Esophagus muscularis mucosa (tissue), 4 donors: ENCODE measurements around the gene ZC3H6. TPM values are rescaled to one million over a fixed set of nuclear protein-coding genes. Genes with fewer than 3 reads are reported as not detected.
"Not testable (repeated sequence)": the region's sequence is repeated elsewhere in the genome, so short reads cannot be mapped to it uniquely, and the experiment has no call there.

Experiments used
- DNase-seq: peaks from one replicate; pipeline ENCODE4 v3.0.0-alpha.2; 2017; ENCODE audit errors: extremely low spot score
- H3K27ac ChIP-seq, 4 donors: fragments of 200-600 bp; sonication (generic); replicated peaks in 1 of 4; 1 replicate in 3 of 4; 2 replicates in 1 of 4; pipeline ENCODE4 v1.5.1; 2016 to 2019; ENCODE audit warnings: mild to moderate bottlenecking in 1 of 4
- H3K27me3 ChIP-seq, 4 donors: fragments of 200-600 bp; sonication (generic); one replicate each; pipeline versions ENCODE4 v1.5.1 to v1.6.0; 2016 to 2019
- H3K36me3 ChIP-seq, 4 donors: fragments of 200-600 bp; sonication (generic); one replicate each; pipeline ENCODE4 v1.5.1; 2016 to 2019
- H3K4me1 ChIP-seq, 4 donors: fragments of 200-600 bp; sonication (generic); one replicate each; pipeline ENCODE4 v1.5.1; 2016 to 2019
- H3K4me3 ChIP-seq, 4 donors: fragments of 200-600 bp; sonication (generic); 1 replicate in 2 of 4; 2 replicates in 2 of 4; pipeline ENCODE4 v1.5.1; 2016 to 2019; ENCODE audit warnings: mild to moderate bottlenecking in 4 of 4, moderate library complexity in 1 of 4
- H3K9me3 ChIP-seq, 4 donors: fragments of 200-600 bp; sonication (generic); 1 replicate in 3 of 4; 2 replicates in 1 of 4; pipeline ENCODE4 v1.5.1; 2016 to 2019
- EP300 ChIP-seq: sonication (generic); formaldehyde crosslinking; IDR thresholded peaks from one replicate; pipeline ENCODE4 v1.6.1; 2017; ENCODE audit warnings: antibody characterized with exemption
- POLR2A ChIP-seq: fragments of 450-650 bp; IDR thresholded peaks from one replicate; pipeline ENCODE4 v1.6.1; 2017; ENCODE audit warnings: antibody characterized with exemption, moderate library complexity, mild to moderate bottlenecking, low read depth
- POLR2AphosphoS5 ChIP-seq, 2 donors: sonication (generic); formaldehyde crosslinking; IDR thresholded peaks; one replicate each; pipeline ENCODE4 v1.6.1; 2017; ENCODE audit warnings: antibody characterized with exemption in 2 of 2
- WGBS: methylation state at CpG from one replicate; pipeline ENCODE4 v1.1.5; 2018; 5-methylcytosine and 5-hydroxymethylcytosine counted together
- intact Hi-C: fragments of 100-400 bp; cut with DNase I; formaldehyde crosslinking; loops from one replicate; pipeline ENCODE4 v1.15.1; 2023
- total RNA-seq, 4 donors: library from RNA; depleted of rRNA; stranded (reverse); fragments of >200 nt; gene quantifications; one replicate each; pipeline versions ENCODE4 v1.1.0 to v1.2.1, GENCODE V29; 2016
- TF ChIP-seq, protein P1 (sequence below), 3 experiments: fragments of 200-600 bp in 2 of 3; fragments of 450-650 bp in 1 of 3; sonication (generic) in 2 of 3; IDR thresholded peaks; one replicate each; pipeline ENCODE4 v1.5.1; 2017 to 2019; ENCODE audit warnings: antibody characterized with exemption in 3 of 3, mild to moderate bottlenecking in 2 of 3, moderate library complexity in 1 of 3

Gene ZC3H6
- total RNA-seq, 4 donors from 2014 or later: 12.8 to 22.0 (median 16.8) TPM

DNA sequence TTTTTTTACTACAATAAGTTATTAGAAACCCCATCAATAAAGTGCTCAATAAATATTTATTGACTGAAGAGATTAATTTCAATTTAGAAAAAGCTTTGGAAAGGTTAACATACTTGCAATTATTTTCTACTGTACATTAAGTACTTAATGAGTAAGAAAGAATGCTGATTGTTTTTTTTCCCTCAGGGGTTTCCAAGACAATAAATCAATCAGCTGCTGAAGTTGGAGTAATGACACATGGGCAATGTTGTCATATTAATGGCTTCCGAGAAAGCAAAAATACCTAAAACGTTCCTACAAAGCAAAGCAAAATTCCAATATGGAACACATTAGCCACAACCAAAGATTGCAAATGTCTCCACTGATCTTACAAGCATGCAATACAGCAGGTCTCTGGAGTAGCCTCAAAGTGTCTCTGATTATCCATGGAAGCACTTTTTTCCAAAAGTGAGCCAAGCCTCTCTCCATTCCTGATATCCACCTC is 66.7 kb downstream of the ZC3H6 start:
- no peaks in the 10 kb centered on the region for H3K9me3 ChIP-seq
- H3K4me3 ChIP-seq: no peak overlapping the region
- H3K4me1 ChIP-seq: no peaks in the 10 kb centered on the region
- H3K27me3 ChIP-seq: no peaks in the 10 kb centered on the region
- intact Hi-C loops: no loop called here
- WGBS: 68% methylated on average over 2 of the region's 2 CpGs
- no peak overlapping the region for H3K27ac ChIP-seq
- TF ChIP-seq POLR2A: no peak
- TF ChIP-seq POLR2AphosphoS5 (IDR thresholded peaks at IDR 0.05): no peak
- TF ChIP-seq EP300: no peak
- TF ChIP-seq, protein P1, sequence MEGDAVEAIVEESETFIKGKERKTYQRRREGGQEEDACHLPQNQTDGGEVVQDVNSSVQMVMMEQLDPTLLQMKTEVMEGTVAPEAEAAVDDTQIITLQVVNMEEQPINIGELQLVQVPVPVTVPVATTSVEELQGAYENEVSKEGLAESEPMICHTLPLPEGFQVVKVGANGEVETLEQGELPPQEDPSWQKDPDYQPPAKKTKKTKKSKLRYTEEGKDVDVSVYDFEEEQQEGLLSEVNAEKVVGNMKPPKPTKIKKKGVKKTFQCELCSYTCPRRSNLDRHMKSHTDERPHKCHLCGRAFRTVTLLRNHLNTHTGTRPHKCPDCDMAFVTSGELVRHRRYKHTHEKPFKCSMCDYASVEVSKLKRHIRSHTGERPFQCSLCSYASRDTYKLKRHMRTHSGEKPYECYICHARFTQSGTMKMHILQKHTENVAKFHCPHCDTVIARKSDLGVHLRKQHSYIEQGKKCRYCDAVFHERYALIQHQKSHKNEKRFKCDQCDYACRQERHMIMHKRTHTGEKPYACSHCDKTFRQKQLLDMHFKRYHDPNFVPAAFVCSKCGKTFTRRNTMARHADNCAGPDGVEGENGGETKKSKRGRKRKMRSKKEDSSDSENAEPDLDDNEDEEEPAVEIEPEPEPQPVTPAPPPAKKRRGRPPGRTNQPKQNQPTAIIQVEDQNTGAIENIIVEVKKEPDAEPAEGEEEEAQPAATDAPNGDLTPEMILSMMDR (IDR thresholded peaks at IDR 0.05): no peak
- H3K36me3 ChIP-seq: no peaks in the 10 kb centered on the region
- no peak for DNase-seq

DNA sequence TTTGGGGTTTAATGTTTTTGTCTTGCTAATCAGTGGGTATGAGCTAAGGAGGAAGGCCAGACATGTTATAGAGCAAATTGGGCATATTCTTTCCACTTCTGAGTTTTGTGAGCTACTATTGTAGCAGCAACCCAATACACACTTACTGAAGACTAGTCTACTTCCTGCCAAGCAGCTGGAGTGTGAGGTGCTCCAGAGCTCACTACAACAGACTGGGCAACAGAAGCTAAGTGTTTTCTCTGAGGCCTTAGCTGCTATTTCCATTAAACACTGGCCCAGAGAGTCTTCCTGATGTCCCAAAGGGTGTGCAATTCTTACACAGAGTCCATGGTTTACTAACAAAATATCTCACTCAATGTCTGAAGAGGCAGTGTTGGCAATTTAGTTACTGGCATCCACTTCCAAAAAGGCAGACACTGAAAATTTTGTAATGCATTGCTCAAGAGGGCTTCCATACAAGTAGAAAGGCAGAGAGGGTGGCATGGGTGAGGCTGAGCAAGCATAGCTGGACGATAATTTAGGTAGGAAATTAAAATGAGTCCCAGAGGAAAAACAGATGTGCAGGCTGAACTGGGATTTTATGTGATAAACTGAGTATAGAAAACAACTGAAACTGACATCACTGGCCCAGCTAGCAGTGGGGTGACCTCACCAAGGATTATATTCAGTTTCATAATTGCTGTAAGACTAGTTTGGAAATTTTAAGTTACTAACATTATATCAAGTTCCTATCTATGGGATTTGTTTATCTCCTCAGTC is 68.6 kb downstream of the ZC3H6 start:
- Histone ChIP-seq H3K27ac (no peak overlapping the region), H3K36me3 (no peaks in the 10 kb centered on the region), H3K4me1 (no peaks in the 10 kb centered on the region), H3K9me3 (no peaks in the 10 kb centered on the region), H3K4me3 (no peak overlapping the region), H3K27me3 (no peaks in the 10 kb centered on the region)
- intact Hi-C loops: no loop called here
- 71% methylated on average over 1 of the region's 1 CpG for WGBS
- TF ChIP-seq, protein P1 (IDR thresholded peaks at IDR 0.05): no peak
- no peak for TF ChIP-seq EP300
- TF ChIP-seq POLR2AphosphoS5 (IDR thresholded peaks at IDR 0.05): no peak
- no peak for TF ChIP-seq POLR2A
- no peak for DNase-seq

DNA sequence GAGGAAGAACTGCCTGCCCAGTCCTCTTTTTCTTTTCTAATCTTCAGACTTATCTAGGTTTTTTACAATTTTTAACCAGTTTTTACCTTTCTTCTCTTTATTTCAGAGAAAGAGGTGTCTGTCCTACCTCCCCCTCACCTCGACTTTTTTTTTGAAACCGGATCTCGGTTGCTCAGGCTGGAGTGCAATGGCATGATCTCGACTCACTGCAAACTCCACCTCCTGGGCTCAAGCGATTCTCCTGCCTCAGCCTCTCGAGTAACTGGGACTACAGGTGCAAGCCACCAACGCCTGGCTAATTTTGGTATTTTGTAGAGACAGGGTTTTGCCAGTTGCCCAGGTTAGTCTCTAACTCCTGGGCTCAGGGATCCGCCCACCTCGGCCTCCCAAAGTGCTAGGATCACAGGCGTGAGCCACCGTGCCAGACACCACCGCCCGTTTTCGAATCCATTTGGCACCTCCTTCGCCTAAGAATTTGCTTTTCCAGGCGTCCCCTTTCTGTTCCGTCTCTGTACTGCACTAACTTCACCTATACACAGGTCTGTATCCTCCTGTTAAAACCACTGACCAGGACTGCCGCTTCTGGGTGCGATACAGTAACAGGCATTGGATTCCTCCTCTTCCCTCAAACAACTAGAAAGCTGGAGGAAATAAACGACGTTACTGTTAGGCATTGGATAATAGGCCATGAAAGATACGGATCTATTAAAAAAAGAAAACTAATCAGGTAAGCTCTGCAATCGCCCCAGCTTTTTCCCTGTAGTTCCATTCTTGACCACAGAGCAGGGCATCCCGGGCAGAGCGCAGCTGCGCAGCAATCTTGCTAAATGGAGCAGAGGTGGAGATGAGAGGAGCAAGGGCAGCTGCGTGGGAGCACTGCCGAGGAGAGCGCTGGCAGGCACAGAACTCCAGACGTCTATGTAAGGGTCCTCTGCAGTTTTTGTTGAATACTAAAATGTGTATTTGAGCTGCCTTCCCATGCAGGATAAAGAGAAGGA is 69.9 kb downstream of the ZC3H6 start:
- WGBS: 91% methylated on average over 29 of the region's 30 CpGs

DNA sequence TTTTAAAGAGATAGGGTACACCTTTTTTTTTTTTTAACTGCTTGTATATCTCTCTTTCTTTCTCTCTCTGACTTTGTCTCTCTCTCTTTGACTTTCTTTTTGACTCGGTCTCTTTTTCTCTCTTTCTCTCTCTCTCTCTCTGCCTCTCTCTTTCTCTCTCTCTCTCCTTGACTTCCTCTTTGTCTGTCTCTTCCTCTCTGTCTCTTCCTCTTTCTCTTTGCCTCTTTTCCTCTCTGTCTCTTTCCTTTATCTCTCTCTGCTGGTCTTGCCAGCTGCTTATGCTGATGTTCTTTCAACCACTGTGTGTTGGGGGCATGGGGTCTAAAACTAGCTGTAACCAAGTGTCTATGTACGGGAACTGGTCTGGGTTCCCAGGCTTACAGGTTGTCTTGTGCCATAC is 76.9 kb downstream of the ZC3H6 start:
- H3K27me3 ChIP-seq, H3K27ac ChIP-seq, H3K9me3 ChIP-seq, H3K36me3 ChIP-seq, DNase-seq, H3K4me3 ChIP-seq, H3K4me1 ChIP-seq, intact Hi-C loops: not testable (repeated sequence)
- WGBS: 93% methylated on average over 2 of the region's 2 CpGs

More for the DNA sequence above, 69.9 kb downstream of the ZC3H6 start:
- no peak for DNase-seq
- Histone ChIP-seq H3K4me3 (no peak overlapping the region), H3K36me3 (no peaks in the 10 kb centered on the region), H3K9me3 (no peaks in the 10 kb centered on the region), H3K4me1 (no peaks in the 10 kb centered on the region), H3K27ac (no peak overlapping the region), H3K27me3 (no peaks in the 10 kb centered on the region)
- intact Hi-C loops: no loop called here
- TF ChIP-seq, protein P1 (IDR thresholded peaks at IDR 0.05): no peak
- TF ChIP-seq EP300 (no peak), POLR2A (no peak), POLR2AphosphoS5 (IDR thresholded peaks at IDR 0.05) (no peak)

DNA sequence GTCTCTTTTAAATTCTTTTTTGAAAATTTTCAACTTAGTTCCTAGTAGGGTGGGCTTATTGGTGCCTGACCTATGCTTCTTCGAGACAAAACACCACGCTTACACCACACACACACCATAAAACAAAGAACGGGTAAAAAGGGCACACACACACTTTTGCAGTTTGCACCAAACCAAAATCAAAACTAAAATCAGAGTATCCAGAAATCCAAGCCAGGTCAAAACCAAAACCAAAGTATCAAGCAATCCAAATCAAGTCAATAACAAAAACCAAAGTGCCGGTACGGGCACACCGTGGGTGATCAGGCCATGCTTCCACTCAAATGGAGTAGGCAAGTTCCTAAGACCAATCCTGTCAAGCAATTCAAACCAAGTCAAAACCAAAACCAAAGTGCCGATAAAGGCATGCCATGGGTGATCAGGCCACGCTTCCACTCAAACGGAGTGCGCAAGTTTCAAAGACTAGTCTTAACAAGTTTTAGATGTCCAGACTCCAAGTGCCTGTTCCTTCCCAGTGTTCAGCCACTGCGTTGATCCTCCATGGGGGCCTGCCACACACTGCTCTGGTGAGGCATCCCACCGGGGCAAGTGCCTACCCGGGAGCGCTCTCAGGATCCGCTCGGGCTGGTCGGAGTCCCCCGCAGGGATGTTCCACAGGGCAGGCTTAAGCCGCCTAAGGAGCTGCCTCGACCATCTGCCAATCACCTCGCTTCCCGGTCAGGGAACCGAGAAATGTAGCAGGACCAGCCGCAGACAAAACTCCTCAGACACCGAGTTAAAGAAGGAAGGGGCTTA is 77.6 kb downstream of the ZC3H6 start:
- H3K27ac ChIP-seq, H3K4me3 ChIP-seq, intact Hi-C loops, H3K9me3 ChIP-seq, H3K27me3 ChIP-seq, DNase-seq, H3K4me1 ChIP-seq, H3K36me3 ChIP-seq: not testable (repeated sequence)
- 98% methylated on average over 6 of the region's 25 CpGs for WGBS

DNA sequence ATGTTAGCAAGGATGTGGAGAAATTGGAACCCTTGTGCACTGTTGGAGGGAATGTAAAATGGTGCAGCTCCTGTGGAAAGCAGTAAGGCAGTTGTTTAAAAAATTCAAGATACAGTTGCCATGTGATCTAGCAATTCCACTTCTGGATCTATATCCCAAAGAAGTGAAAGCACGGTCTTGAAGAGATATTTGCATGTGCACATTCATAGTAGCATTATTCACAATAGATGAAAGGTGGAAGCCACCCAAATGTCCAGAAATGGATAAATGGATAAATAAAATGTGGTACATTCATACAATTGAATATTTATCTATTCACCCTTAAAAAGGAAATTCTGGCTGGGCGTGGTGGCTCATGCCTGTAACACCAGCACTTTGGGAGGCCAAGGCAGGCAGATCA is 78.9 kb downstream of the ZC3H6 start:
- H3K27me3 ChIP-seq, H3K36me3 ChIP-seq, H3K4me1 ChIP-seq, intact Hi-C loops, H3K4me3 ChIP-seq, H3K27ac ChIP-seq, DNase-seq, H3K9me3 ChIP-seq: not testable (repeated sequence)
- WGBS: 81% methylated on average over 2 of the region's 2 CpGs

DNA sequence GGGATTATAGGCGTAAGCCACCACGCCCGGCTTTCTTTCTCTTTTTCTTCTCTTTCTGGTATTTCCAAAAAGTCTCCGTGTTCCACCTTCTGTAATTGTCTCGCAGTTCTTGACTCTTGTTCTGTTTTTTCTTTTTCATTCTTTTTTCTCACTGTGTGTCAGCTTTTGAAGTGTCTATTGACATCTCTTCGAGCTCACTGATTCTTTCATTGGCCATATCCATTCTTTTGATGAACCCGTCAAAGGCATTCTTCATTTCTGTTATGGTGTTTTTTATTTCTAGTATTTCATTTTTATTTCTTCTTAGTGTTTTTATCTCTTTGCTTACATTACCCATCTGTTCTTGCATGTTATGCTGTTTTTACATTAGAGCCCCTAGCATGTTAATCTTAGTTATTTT is 84.7 kb downstream of the ZC3H6 start:
- WGBS: 97% methylated on average over 7 of the region's 7 CpGs
- H3K9me3 ChIP-seq, H3K27me3 ChIP-seq, H3K27ac ChIP-seq, H3K4me3 ChIP-seq, DNase-seq, intact Hi-C loops, H3K4me1 ChIP-seq, H3K36me3 ChIP-seq: not testable (repeated sequence)
